EH (cell line): ENCODE data around the gene MAPK13.

Experiments used
- DNase-seq: peaks from one replicate; pipeline ENCODE4 v3.0.0-alpha.2; 2015; ENCODE audit warnings: low read depth

The MAPK13 gene

GRCh38 chr6:36129941-36130666 lies at the start of gene MAPK13:
TSS of gene MAPK13 (plus strand) at chr6:36130513. CDS start at chr6:36130583, 70 bp downstream.
- DNase-seq, result peak; percentile 30

- DNase-seq, result no peak
Observed at GRCh38 chr6:36082318-36082717, 48.0 kb upstream of the MAPK13 start.

GRCh38 chr6:36083446-36083845 lies 46.9 kb upstream of the MAPK13 start:
- DNase-seq, result no peak

DNA sequence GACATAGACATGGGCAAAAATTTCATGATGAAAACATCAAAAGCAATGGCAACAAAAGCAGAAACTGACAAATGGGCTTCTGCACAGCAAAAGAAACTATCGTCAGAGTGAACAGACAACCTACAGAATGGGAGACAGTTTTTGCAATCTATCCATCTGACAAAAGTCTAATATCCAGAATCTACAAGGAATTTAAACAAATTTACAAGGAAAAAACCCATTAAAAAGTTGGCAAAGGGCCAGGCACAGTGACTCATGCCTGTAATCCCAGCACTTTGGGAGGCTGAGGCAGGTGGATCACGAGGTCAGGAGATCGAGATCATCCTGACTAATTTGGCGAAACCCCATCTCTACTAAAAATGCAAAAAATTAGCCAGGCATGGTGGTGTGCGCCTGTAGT lies 42.1 kb upstream of the MAPK13 start:
- DNase-seq, result peak; percentile 20

DNA sequence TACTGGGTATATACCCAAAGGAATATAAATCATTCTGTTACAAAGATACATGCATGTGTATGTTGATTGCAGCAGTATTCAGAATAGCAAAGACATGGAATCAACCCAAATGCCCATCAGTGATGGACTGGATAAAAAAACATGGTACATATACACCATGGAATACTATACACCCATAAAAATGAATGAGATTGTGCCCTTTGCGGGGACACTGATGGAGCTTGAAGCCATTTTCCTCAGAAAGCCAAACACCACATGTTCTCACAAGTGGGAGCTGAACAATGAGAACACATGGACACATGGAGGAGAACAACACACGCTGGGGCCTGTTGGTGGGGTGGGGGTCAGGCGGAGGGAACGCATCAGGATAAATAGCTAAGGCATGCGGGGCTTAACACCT lies 41.3 kb upstream of the MAPK13 start:
- DNase-seq, result no peak

GRCh38 chr6:36094238-36094637 lies 36.1 kb upstream of the MAPK13 start:
- DNase-seq, result no peak

GRCh38 chr6:36094753-36095496 lies 35.4 kb upstream of the MAPK13 start:
- DNase-seq, result peak; percentile 78

GRCh38 chr6:36095497-36096391 lies 34.6 kb upstream of the MAPK13 start:
- DNase-seq, result no peak

DNA sequence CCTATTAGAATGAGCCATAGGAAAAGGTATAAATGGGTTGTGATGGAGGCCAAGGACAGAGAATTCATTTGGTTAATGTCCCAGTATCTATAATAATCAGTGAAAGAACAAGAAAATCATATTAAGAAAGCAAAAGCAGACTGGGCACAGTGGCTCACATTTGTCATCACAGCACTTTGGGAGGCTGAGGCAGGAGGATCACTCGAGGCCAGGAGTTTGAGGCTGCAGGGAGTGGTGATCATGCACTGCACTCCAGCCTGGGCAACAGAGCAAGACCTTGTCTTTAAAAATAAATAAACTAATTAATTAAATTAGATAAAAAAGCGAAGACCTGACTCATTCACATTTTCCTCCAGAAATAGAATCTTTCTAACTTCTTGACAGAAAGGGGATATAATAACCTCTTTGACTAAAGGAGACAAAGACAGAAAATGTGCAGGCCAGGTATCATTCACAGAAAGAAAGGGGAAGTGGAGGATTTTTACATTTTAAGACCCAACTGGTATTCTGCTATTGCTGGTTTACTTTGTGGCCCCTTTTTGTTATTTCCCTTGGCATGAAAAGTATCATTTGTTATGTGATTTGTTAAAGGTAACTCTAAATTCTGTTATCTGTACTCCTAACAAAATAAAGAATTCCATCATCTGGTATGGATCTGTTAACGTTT lies 31.9 kb upstream of the MAPK13 start:
- no peak for DNase-seq

DNA sequence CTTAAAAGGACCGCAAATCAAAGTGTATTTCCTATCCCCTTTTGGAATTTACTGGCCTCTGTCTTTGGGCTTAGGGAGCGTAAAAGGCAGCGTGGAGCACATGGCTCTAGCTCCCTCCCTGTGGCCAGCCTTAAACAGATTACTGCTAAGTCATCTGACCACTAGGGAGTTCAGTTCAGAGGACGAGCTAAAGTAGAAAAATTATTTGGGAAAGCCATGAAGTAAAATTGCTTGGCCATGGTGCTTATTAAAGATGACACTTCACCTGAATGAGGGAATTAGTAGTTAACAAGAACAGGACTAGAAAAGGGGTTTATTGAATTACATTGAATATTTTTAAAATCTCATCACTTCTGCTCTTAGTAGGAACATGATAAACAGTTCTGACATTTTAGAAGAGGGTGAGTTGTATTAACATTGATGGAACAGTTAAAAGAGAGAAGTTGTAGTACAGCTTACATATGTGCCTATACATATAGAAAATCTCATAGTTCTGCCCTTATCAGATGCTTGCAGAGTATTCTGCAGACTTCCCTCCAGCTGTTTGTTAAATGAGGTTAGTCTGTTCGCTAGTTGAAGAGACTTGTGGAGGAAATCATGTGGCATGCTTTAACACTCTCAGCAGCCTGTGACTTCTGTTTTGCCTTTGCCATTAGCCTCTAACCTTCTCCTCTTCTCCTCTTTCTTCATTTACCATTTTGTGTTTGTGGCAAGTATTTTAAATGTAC lies 31.2 kb upstream of the MAPK13 start:
- no peak for DNase-seq

DNA sequence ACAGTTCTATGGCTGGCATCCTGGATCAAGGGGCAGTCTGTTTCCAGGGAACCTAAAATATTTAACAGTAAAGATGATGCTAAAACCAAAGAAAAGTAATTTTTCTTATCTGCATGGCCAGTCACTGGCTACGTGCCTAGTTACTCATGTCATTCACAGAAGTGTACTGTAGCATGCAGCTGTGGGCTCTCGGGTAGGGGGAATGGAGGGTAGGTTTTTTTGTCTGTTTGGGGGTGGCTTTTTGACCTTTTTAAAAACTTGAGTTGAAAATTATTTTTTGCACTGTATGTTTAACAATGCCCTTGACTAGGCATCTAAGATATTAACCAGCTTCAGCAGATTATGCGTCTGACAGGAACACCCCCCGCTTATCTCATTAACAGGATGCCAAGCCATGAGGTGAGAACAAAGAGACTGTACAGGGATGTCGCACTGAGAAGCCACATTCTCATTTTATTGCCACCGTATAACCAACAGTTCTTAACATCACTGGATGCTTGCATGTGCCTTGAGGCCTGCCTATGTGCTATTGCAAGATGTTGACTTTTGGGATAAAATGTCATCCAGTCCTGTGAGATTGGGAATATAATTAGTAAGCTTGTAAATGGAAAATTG lies 30.3 kb upstream of the MAPK13 start:
- DNase-seq, result no peak

DNA sequence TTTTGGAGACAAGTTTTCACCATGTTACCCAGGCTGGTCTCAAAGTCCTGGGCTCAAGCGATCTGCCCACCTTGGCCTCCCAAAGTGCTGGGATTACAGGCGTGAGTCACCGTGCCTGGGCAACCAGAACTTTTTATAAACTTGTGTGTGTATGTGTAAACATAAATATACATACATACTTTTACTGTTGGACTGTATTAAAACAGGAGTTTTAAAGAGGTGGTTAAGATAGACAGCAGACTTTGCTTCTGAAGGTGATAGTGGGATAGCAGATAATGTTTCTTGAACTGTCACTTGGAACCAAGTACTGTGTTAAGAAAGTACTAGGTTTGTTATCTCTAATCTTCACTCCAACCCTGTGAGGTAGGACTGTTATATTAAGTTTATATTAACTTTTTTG lies 28.6 kb upstream of the MAPK13 start:
- DNase-seq, result no peak

GRCh38 chr6:36102853-36103252 lies 27.5 kb upstream of the MAPK13 start:
- no peak for DNase-seq

GRCh38 chr6:36104836-36105235 lies 25.5 kb upstream of the MAPK13 start:
- DNase-seq, result peak; percentile 32

DNA sequence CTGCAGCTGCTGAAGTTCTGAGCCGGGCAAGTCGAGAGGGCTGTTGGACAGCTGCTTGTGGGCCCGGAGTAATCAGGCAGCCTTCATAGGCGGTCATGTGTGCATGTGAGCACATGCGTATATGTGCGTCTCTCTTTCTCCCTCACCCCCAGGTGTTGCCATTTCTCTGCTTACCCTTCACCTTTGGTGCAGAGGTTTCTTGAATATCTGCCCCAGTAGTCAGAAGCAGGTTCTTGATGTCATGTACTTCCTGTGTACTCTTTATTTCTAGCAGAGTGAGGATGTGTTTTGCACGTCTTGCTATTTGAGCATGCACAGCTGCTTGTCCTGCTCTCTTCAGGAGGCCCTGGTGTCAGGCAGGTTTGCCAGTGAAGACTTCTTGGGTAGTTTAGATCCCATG lies 21.2 kb upstream of the MAPK13 start:
- DNase-seq, result no peak

GRCh38 chr6:36110050-36110449 lies 20.3 kb upstream of the MAPK13 start:
- no peak for DNase-seq

DNA sequence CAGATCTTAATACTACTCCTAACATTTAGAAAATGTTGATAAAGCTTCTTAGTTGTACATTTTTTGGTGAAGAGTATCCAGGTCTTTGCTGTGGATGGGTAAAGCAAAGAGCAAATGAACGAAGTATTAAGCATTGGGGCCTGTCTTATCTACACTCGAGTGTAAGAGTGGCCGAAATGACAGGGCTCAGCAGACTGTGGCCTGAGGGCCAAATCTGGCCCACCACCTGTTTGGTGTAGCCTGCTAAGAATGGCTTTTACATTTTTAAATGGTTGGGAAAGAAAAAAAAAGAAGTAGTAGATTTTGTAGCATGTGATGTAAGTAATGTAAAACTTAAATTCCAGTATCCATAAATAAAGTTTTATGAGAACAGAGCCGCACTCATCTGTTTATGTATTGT lies 19.4 kb upstream of the MAPK13 start:
- no peak for DNase-seq

DNA sequence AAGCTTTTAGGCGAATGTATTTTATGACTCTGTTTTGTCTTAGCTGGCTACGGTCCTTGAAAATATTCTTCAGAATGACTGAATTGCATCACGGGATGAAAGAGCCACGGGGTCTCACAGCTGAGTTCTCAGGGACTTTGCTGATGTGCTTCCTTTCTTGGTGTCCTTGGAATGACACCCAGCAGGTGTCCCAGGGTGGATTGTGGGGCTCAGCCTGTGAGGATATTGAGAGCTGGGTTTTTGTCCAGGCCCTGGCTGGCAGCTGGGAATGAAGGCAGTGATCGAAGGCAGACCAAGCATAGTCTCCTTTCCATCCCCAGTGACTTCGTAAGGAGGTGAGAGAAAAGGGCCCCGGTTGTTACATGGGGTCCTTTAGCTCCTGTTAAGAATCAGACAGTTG lies 18.8 kb upstream of the MAPK13 start:
- no peak for DNase-seq

GRCh38 chr6:36113049-36113448 lies 17.3 kb upstream of the MAPK13 start:
- no peak for DNase-seq

DNA sequence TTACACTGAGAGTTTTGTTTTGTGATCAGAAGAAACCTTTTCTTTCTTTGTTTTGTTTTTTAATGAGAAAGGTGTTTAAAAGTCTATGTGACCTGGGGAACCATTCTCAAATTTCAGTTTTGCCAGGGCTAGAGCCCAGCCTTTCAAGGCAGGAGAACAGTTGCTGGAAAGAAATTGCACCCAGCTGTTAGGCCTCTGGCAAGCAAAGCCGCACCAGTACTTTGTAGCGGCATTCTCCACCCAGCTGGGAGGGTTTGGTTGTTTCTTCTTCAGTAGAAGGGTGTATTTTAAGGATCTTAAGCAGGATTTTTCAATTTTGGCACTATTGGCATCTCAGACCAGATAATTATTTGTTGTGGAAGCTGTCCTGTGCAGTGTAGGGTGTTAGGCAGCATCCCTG lies 16.6 kb upstream of the MAPK13 start:
- DNase-seq, result no peak
